Adipose tissue (tissue), 3 donors: ENCODE results near the gene OPN1MW. TPM values are rescaled to one million over a fixed set of nuclear protein-coding genes. Genes with fewer than 3 reads are reported as not detected.
"Not testable (repeated sequence)": the region's sequence is repeated elsewhere in the genome, so short reads cannot be mapped to it uniquely, and the experiment has no call there.

Source experiments
- H3K27ac ChIP-seq: one replicate; pipeline ENCODE4 v1.5.1; 2013; ENCODE audit warnings: low read depth, low read length
- WGBS, 3 donors: extraction: QIAGEN DNeasy Blood & Tissue Kit; methylation state at CpG; one replicate each; pipeline ENCODE4 v1.1.7; 2013; 5-methylcytosine and 5-hydroxymethylcytosine counted together
- polyA plus RNA-seq, 3 donors: library from polyadenylated mRNA; stranded (reverse); fragments of 200-250 nt; gene quantifications; one replicate each; pipeline ENCODE4 v1.2.3, GENCODE V29; 2013
- donor health status: healthy with polysubstance abuse.
- donor health status: Bipolar disorder and iron deficiency.
- donor health status: healthy.

Gene OPN1MW
- not detected for polyA plus RNA-seq

GRCh38 chrX:154182296-154182695, at the start of gene OPN1MW:
TSS of gene OPN1MW (plus strand) at chrX:154182596. CDS start at chrX:154182678, 82 bp downstream.
- WGBS, 3 donors: no CpG with 5 or more reads among the region's 14 CpGs

DNA sequence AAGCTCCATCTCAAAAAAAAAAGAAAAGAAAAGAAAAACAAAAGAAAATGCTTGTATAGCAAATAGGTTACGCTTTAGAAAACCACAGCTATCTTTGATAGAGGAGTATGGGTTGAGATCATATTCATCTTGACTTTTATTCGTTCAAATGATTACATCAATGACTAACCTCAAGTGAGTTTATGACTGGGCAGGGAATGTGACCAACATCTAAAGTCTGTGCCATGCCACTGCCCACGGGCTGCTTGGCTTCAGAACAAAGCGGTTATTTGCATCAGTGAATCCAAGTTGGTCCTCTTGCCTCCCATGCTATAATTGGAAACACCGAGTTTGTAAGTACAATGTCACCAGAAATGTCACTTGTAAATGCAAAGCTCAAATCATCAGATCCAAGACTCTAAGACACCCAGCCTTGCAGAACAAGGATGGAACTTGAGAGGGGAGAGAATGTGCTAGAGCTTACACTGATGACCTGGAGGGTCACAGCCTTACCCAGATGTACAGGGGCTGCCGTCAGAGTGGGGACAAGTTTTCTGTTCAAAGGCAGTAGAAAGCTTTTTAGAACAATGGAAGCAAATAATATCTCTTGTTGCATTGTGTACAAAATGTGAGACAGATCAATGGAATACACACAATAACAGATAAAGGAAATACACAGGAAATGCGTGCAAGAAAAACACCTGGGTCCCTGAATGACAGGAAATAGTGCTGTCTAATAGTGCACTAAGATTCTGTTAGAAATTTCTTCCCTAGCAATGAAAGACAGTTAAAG, 46.8 kb upstream of the OPN1MW start:
- WGBS, 3 donors: 66 to 71% (median 70%) methylated on average over 7 of the region's 7 CpGs
- no peak overlapping the region for H3K27ac ChIP-seq

More at GRCh38 chrX:154182296-154182695, at the start of gene OPN1MW:
- H3K27ac ChIP-seq: not testable (repeated sequence)

GRCh38 chrX:154136627-154137161, 45.7 kb upstream of the OPN1MW start:
- H3K27ac ChIP-seq: no peak overlapping the region
- 0 to 14% (median 1%) methylated on average over 6 to 44 of the region's 44 CpGs for WGBS, 3 donors

DNA sequence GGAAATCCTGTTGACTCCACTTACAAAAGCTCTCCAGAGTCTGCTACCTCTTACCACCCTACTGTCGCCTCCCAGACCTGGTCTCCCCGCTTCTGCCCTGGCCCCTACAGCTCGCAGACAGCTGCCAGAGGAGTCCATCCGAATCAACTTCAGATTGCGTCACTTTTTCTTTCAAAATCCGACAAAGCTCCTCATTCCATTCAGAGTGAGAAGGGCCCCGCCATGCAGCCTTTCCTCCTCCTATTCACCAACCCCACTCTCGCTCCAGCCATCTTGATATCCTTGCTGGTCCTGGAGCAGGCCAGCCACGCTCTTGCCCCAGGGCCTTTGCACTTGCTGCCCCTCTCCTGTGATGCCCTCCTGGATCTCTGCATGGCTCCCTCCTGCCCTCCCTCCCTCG, 43.5 kb upstream of the OPN1MW start:
- H3K27ac ChIP-seq: no peak overlapping the region
- WGBS, 3 donors: 69 to 86% (median 79%) methylated on average over 10 of the region's 10 CpGs

DNA sequence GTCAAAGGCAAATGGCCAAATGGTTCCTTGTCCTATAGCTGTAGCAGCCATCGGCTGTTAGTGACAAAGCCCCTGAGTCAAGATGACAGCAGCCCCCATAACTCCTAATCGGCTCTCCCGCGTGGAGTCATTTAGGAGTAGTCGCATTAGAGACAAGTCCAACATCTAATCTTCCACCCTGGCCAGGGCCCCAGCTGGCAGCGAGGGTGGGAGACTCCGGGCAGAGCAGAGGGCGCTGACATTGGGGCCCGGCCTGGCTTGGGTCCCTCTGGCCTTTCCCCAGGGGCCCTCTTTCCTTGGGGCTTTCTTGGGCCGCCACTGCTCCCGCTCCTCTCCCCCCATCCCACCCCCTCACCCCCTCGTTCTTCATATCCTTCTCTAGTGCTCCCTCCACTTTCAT, 42.2 kb upstream of the OPN1MW start:
- H3K27ac ChIP-seq: no peak overlapping the region

GRCh38 chrX:154140742-154141141, 41.7 kb upstream of the OPN1MW start:
- 82 to 97% (median 87%) methylated on average over 8 to 10 of the region's 10 CpGs for WGBS, 3 donors
- H3K27ac ChIP-seq: no peak overlapping the region

More for the DNA sequence above, 42.2 kb upstream of the OPN1MW start:
- WGBS, 3 donors: 83 to 91% (median 89%) methylated on average over 9 to 12 of the region's 12 CpGs

GRCh38 chrX:154142386-154142785, 40.0 kb upstream of the OPN1MW start:
- H3K27ac ChIP-seq: no peak overlapping the region
- WGBS, 3 donors: 87 to 94% (median 88%) methylated on average over 8 of the region's 8 CpGs

- H3K27ac ChIP-seq: no peak overlapping the region
- 90 to 94% (median 94%) methylated on average over 11 to 23 of the region's 23 CpGs for WGBS, 3 donors
Measured at GRCh38 chrX:154142950-154143745, 39.2 kb upstream of the OPN1MW start.

DNA sequence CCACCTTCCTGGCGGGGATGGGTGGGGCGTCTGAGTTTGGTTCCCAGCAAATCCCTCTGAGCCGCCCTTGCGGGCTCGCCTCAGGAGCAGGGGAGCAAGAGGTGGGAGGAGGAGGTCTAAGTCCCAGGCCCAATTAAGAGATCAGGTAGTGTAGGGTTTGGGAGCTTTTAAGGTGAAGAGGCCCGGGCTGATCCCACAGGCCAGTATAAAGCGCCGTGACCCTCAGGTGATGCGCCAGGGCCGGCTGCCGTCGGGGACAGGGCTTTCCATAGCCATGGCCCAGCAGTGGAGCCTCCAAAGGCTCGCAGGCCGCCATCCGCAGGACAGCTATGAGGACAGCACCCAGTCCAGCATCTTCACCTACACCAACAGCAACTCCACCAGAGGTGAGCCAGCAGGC, 38.4 kb upstream of the OPN1MW start, which contains the start of gene OPN1LW:
Gene OPN1LW, plus strand, starts transcription at position 234 of the 400 bp plus-strand sequence. Its CDS starts 41 bp downstream, at position 275.
- 94 to 97% (median 96%) methylated on average over 4 to 13 of the region's 15 CpGs for WGBS, 3 donors
- not testable (repeated sequence) for H3K27ac ChIP-seq

- not testable (repeated sequence) for H3K27ac ChIP-seq
- WGBS, 3 donors: 69 to 100% methylated on average over 1 of the region's 6 CpGs; no CpG with 5 or more reads in 1 of the 3 donors
Measured at GRCh38 chrX:154151030-154151429, 31.4 kb upstream of the OPN1MW start.

GRCh38 chrX:154156221-154156620, 26.2 kb upstream of the OPN1MW start:
- 81 to 97% (median 89%) methylated on average over 5 to 9 of the region's 11 CpGs for WGBS, 3 donors
- H3K27ac ChIP-seq: not testable (repeated sequence)

GRCh38 chrX:154157207-154157606, 25.2 kb upstream of the OPN1MW start:
- WGBS, 3 donors: no CpG with 5 or more reads among the region's 2 CpGs
- not testable (repeated sequence) for H3K27ac ChIP-seq

GRCh38 chrX:154159345-154159744, 23.1 kb upstream of the OPN1MW start:
- not testable (repeated sequence) for H3K27ac ChIP-seq
- WGBS, 3 donors: no CpG with 5 or more reads among the region's 15 CpGs

- not testable (repeated sequence) for H3K27ac ChIP-seq
- no CpG with 5 or more reads among the region's 8 CpGs for WGBS, 3 donors
Measured at GRCh38 chrX:154164902-154165301, 17.5 kb upstream of the OPN1MW start.

GRCh38 chrX:154168384-154168783, 14.0 kb upstream of the OPN1MW start:
- not testable (repeated sequence) for H3K27ac ChIP-seq
- WGBS, 3 donors: no CpG with 5 or more reads among the region's 13 CpGs

DNA sequence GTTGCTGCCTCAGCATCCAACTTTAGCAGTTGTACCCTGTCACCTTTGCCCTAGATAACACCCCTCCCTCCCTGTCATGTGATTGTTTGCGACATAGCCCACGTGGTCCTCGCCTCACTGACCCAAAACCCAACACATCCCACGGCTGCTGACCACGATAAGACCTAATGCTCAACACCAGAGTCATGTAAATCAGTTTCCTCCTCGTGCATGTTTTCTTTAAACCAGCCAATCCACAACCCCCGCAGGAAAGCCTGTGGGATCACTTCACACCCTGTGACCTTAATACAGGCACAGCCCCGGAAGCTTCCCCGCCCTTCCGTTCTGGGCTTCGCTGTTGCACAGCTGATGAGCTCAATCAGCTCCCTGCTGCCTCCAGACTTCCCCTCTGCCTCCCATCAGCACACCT, 9.9 kb upstream of the OPN1MW start:
- no CpG with 5 or more reads among the region's 11 CpGs for WGBS, 3 donors
- not testable (repeated sequence) for H3K27ac ChIP-seq

GRCh38 chrX:154174356-154174755, 8.0 kb upstream of the OPN1MW start:
- H3K27ac ChIP-seq: not testable (repeated sequence)
- WGBS, 3 donors: no CpG with 5 or more reads among the region's 10 CpGs

- no CpG with 5 or more reads among the region's 8 CpGs for WGBS, 3 donors
- not testable (repeated sequence) for H3K27ac ChIP-seq
Measured at GRCh38 chrX:154183794-154184193, 1.4 kb downstream of the OPN1MW start.

GRCh38 chrX:154192846-154193245, 10.4 kb downstream of the OPN1MW start:
- WGBS, 3 donors: no CpG with 5 or more reads among the region's 8 CpGs

More at GRCh38 chrX:154192846-154193245, 10.4 kb downstream of the OPN1MW start:
- H3K27ac ChIP-seq: not testable (repeated sequence)
